ENCODE measurements around the gene LYZL4. TPM values are rescaled to one million over a fixed set of nuclear protein-coding genes. Genes with fewer than 3 reads are reported as not detected.

Gene LYZL4
- polyA plus RNA-seq, 1 of the 3 experiments (the other 2 are of a cell fraction), result not detected

GRCh38 chr3:42375121-42375800 lies 35.1 kb downstream of the LYZL4 start:
- CTCF ChIA-PET, result interaction anchor here (1.2 to 2.0 kb wide), 3 partner anchors 11 to 128 kb away, joined by 3 to 5 read pairs (median 4); no protein-coding TSS in a partner anchor
- Histone ChIP-seq H3K27me3 (ENCODE audit: insufficient read depth) (no peaks in the 10 kb centered on the region), H3K36me3 (replicated peaks in 1 of 2; ENCODE audit: control insufficient read depth in 1 of 2, insufficient read depth in 2 of 2, low read length in 1 of 2) (no peaks in the 10 kb centered on the region)

GRCh38 chr3:42371776-42372175 lies 38.6 kb downstream of the LYZL4 start:
- Histone ChIP-seq H3F3A (replicated peaks; ENCODE audit: insufficient read depth) (no peaks in the 10 kb centered on the region), H3K27me3 (ENCODE audit: insufficient read depth) (no peaks in the 10 kb centered on the region), H3K79me2 (ENCODE audit: insufficient read depth) (no peaks in the 10 kb centered on the region), H3K9me3 (no peaks in the 10 kb centered on the region), H3K36me3 (replicated peaks in 1 of 2; ENCODE audit: control insufficient read depth in 1 of 2, insufficient read depth in 2 of 2, low read length in 1 of 2) (no peaks in the 10 kb centered on the region), H3K4me3 (ENCODE audit: low read depth in 2 of 2, low read length in 1 of 2) (no peak overlapping the region), H3K9ac (no peak overlapping the region), H3K4me2 (no peak overlapping the region), H2AFZ (ENCODE audit: low read depth) (no peak overlapping the region), H3K27ac (ENCODE audit: low read depth in 2 of 2, low read length in 1 of 2) (no peak overlapping the region), H3K9me2 (no peaks in the 10 kb centered on the region), H3K4me1 (ENCODE audit: control insufficient read depth in 1 of 2, insufficient read depth in 2 of 2, low read depth in 1 of 2, low read length in 1 of 2) (no peaks in the 10 kb centered on the region), H4K20me1 (ENCODE audit: insufficient read depth) (no peaks in the 10 kb centered on the region)
- DNase-seq, result no peak
- TF ChIP-seq YY1 (IDR thresholded peaks at IDR 0.05; ENCODE audit: low read depth) (no peak), IRF3 (IDR thresholded peaks at IDR 0.05; ENCODE audit: low read depth, low read length) (no peak), ELF1 (IDR thresholded peaks at IDR 0.05) (no peak), FOSL2 (IDR thresholded peaks at IDR 0.05; ENCODE audit: borderline replicate concordance, low read depth) (no peak), MEF2A (IDR thresholded peaks at IDR 0.05; ENCODE audit: borderline replicate concordance, low read depth) (no peak), EP300 (IDR thresholded peaks at IDR 0.05; ENCODE audit: borderline replicate concordance in 1 of 2, low read depth in 1 of 2, low read length in 1 of 2) (no peak), POLR2AphosphoS5 (IDR thresholded peaks at IDR 0.05; ENCODE audit: low read depth, low read length) (no peak), PBX3 (IDR thresholded peaks at IDR 0.05) (no peak)
- ChIA-PET CTCF (no interaction called here), POLR2A (no interaction called here)
- WGBS (ENCODE audit: low lambda C conversion rate), result 47% methylated on average over 3 of the region's 3 CpGs

More at GRCh38 chr3:42375121-42375800, 35.1 kb downstream of the LYZL4 start:
- Histone ChIP-seq H3K4me3 (ENCODE audit: low read depth in 2 of 2, low read length in 1 of 2) (no peak overlapping the region), H3K4me2 (no peak overlapping the region), H2AFZ (ENCODE audit: low read depth) (no peak overlapping the region), H3F3A (replicated peaks; ENCODE audit: insufficient read depth) (no peaks in the 10 kb centered on the region), H3K4me1 (ENCODE audit: control insufficient read depth in 1 of 2, insufficient read depth in 2 of 2, low read depth in 1 of 2, low read length in 1 of 2) (no peaks in the 10 kb centered on the region), H3K9me2 (no peaks in the 10 kb centered on the region), H4K20me1 (ENCODE audit: insufficient read depth) (no peaks in the 10 kb centered on the region), H3K27ac (ENCODE audit: low read depth in 2 of 2, low read length in 1 of 2) (no peak overlapping the region), H3K9ac (no peak overlapping the region), H3K9me3 (no peaks in the 10 kb centered on the region), H3K79me2 (ENCODE audit: insufficient read depth) (no peaks in the 10 kb centered on the region)
- 14% methylated on average over 6 of the region's 6 CpGs for WGBS (ENCODE audit: low lambda C conversion rate)
- TF ChIP-seq YY1 (IDR thresholded peaks at IDR 0.05; ENCODE audit: low read depth) (no peak), NFIC (IDR thresholded peaks at IDR 0.05; ENCODE audit: borderline replicate concordance) (no peak), FOXM1 (IDR thresholded peaks at IDR 0.05; ENCODE audit: low read depth) (no peak), JUND (IDR thresholded peaks at IDR 0.05) (no peak), RCOR1 (IDR thresholded peaks at IDR 0.05; ENCODE audit: low read length) (no peak), USF1 (IDR thresholded peaks at IDR 0.05; ENCODE audit: borderline replicate concordance, low read depth) (no peak), SMC3 (IDR thresholded peaks at IDR 0.05; ENCODE audit: low read depth, low read length) (no peak), REST (IDR thresholded peaks at IDR 0.05; ENCODE audit: low read depth, low read length) (no peak), EP300 (IDR thresholded peaks at IDR 0.05; ENCODE audit: borderline replicate concordance in 1 of 2, low read depth in 1 of 2, low read length in 1 of 2) (no peak), FOSL2 (IDR thresholded peaks at IDR 0.05; ENCODE audit: borderline replicate concordance, low read depth) (no peak)
- DNase-seq, result no peak
- POLR2A ChIA-PET, result no interaction called here
